DMS79 treated with DMSO at 0.1 percent for 48 hours (cell line): ENCODE data around the gene ROBO1.

Experiments
- DNase-seq: peaks from one replicate; lab custom pipeline; 2025; lab: John Stamatoyannopoulos, UW

Gene ROBO1

DNA sequence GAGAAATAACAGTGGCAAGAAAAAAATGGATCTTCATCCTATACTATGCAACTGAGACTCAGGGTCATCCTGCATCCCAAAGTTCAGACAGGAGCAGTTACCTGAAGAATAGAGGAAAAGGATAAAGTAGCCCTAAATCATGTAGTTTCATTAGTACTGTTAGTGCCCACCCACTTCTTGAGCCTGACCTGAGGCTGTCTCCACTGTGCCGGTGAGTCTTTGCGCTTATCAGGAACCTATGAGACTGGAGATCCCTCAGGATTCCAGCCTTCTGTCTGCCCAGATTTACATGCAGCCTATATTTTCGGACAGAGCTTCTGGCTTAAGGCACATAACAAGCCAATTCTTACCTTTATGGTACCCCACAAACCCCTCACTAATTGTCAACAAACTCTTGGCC is 791.6 kb downstream of the ROBO1 start:
- no peak for DNase-seq

DNA sequence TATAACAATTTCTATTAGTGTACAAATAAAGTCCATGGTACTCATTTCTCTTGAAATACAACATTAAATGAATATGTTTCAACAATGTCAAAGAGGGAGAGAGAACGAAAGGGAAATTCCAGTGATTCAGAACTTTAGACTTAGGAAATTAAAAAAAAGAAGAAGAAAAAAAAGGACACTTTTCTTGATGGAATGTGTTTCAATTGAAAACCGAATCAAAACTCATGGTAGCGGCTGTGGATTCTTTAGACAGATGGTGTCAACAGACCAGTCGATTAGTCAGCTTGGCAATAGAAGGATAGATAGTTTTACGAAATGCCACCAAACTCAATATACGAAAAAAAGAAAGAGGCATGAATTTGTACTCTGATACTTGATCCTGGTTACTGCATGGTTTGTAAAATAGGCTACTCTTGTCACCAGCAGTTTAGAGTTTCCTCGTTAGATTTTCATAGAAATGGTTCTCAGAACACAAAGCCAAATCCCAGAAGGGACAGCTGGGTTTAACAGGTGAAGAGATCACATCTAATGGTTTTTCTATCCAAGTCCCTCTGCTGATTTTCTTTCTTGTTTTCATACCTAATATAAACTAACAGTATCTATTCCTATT is 793.5 kb downstream of the ROBO1 start:
- no peak for DNase-seq

- DNase-seq = no peak
Measured at GRCh38 chr3:78972617-78973301, 795.0 kb downstream of the ROBO1 start.

GRCh38 chr3:78970656-78971055 is 797.1 kb downstream of the ROBO1 start:
- no peak for DNase-seq

DNA sequence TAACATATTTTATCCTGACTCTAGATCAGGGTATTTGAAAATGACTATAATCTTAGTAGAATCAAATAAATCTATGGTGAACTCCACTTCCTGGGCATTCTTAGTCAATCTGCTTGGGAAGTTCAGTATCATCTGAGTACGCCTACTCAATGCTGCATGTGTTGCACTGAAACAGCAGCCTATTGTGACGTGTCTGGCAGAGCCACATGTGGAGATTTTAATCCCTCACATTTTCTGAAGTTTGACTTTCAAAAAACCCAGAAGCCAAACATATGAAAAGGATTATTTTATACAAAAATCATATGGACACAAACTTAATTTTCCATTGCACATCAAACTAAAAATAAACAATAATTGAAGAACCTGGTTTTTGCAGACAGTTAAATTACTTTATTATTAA is 798.3 kb downstream of the ROBO1 start:
- no peak for DNase-seq

GRCh38 chr3:78967061-78967460 is 800.7 kb downstream of the ROBO1 start:
- no peak for DNase-seq

DNA sequence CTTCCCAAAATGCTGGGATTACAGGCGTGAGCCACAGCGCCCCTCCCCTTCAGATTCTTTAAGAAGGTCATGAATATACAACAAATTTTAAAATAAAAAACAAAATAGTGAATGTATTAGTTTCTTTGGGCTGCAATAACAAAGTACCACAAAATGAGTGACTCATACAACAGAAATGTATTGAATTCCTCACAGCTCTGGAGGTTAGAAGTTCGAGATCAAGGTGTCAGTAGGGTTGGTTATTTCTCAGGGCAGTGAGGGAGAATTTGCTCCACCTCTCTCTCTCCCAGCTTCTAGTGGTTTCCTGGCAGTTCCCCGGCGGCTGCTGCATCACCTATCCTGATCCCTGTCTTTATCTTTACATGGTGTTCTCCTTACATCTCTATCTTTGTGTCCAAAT is 804.0 kb downstream of the ROBO1 start:
- no peak for DNase-seq

DNA sequence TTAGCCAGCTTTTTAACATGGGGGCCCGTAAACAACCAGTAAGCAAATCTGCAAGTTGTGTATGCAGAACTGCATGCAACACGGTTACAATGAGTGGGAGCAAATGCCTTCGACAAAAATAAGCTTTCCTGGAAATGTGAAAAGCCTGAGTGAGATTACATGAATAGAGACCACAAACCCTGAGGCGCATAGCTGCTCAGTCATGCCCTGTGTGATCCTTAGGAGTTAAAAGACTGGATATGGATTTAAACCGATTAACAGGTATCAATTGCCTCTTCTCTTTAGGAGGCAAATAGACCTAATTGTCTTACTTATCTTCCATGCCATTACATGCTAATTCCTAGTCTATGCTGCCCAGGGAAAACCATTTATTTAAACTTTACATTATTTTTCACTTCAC is 810.3 kb downstream of the ROBO1 start:
- DNase-seq = no peak

GRCh38 chr3:78951342-78951945 is 816.4 kb downstream of the ROBO1 start:
- no peak for DNase-seq

GRCh38 chr3:78941587-78941986 is 826.2 kb downstream of the ROBO1 start:
- DNase-seq = no peak

DNA sequence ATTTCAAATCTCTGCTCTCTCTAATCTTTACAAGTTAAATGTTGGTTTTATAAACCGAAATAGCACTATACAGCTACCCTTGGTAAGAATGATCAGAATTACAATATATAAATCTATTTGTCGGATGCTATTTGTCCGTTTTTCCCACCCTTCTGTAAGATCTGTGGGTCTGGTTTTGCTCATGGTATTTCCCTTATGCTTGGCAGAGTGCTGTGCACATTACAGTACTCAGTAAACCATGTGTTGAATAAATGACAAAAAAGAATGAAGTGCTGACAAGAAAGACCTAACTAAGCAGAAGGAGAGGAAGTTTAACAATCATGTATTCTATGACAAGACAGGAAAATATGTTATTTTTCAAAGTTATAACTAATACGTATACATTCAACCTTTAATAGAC is 827.2 kb downstream of the ROBO1 start:
- no peak for DNase-seq

- no peak for DNase-seq
Measured at GRCh38 chr3:78940128-78940527, 827.7 kb downstream of the ROBO1 start.

GRCh38 chr3:78937475-78937874 is 830.3 kb downstream of the ROBO1 start:
- no peak for DNase-seq

GRCh38 chr3:78927759-78928158 is 840.0 kb downstream of the ROBO1 start:
- no peak for DNase-seq

DNA sequence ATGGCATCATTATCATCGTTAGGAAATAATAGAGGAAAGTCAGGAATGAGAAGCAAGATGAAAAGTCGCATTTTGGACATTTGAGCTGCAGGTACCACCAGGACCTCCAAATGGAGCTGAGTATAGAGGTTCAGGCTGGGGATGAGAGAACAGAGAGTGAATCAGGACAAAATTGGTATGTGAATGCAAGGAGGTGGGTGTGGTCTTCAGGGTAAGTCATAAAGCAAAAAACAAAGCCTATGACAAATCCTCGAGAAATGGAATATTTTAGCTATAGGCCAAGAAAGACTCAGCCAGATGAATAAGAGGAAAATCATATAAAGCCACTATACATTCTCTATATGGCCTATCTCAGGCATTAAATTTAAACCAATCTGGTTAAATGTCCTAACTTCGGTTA is 841.3 kb downstream of the ROBO1 start:
- no peak for DNase-seq

- DNase-seq = no peak
Measured at GRCh38 chr3:78924711-78925110, 843.1 kb downstream of the ROBO1 start.

DNA sequence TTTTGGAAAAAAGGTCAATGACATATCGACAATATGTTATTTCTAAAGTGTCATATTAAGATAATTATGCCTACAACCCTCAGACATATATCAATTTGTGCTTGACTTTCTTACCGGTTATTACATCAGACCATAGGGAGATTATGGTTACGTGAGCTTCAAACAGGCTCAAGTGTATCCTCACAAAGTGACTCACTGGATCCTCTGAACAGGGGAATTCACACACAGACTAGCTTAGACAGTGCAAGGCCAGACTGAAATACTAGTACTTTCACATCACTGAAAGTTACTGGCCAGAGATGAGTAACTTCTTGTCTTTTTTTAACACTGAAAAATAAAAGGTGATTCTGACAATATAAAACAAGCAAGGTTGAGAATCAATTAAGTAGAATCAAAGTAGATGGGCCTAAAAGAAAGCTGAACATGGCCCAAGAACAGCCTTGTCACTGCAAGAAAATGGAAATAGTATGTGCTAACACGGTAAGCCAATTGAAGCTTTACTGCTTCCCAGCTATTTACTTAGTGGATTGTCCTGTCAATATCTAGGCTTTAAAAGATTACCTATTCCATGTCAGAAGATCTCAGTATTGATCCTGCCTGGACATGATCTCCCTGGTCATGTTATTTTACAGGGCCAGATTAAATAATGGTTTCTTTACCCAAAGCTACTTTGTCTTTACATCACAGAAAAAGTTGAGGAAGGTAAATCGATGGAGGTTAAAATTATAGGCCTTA is 848.6 kb downstream of the ROBO1 start:
- DNase-seq = no peak

DNA sequence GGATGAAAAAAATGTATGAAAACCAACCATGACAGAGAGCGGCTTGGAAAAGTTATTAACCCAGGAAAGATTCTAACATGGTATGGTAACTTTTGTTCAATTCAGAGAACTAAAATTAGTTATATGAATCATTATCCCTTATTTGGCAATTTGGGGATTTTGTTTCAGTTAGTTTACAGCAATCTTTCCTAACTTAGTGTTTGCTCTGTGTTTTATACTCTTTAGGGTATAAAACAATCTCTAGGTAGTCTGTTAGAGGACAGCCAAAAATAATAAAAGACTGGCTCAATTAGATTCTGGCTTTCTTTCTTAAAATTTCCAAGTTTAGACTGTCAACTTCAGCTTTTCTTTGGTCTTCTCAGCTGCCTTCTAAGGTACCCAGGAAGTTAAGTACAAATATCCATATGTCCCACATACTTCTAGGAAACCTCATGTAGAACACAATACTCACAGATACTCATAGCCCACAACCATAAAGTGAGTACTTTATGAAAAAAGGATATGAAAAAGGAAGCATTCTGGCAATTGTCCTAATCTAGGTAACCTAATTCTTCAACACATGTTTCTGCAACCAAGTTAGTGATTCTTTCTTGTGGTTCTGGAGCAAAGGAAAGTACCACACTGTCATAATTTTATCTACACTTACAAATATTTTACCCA is 849.3 kb downstream of the ROBO1 start:
- DNase-seq = no peak

- no peak for DNase-seq
Measured at GRCh38 chr3:78917536-78917935, 850.3 kb downstream of the ROBO1 start.

DNA sequence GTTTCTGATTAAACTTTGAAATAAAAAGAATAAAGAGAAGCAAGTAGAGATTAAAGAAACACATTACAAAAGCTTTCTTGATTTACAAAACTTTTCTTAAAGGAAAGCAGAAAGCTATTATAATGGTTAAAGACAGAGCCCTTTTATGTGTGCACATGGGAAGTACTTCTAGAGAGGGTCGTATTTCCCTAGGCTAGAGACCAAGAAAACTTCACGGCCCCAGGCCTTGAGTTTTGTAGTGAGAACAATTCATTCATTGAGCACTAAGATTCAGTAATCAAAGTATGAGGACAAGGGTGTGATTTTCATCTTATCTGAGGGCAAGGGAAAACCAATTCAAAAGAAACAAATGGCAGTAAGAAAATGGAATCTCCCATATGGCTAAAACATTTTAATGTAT is 854.1 kb downstream of the ROBO1 start:
- DNase-seq = no peak

DNA sequence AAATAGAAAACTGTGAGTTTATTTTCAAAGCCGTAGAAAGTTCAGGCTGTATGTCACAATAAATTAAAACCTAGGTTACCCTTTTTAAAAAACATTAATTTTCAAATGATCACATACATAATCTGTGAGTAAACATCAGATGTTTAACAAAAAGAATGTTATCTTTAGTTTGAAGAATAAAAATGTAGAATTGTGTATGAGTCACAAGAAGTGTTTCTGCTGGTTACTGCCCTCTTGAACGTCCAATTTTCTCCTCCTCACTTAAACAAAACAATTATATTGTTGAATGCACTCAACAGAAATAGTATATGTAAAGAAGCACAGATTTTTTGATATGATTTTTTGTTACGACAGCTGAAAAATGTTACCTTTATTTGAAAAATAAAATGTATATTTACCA is 855.1 kb downstream of the ROBO1 start:
- no peak for DNase-seq

GRCh38 chr3:78912259-78912658 is 855.5 kb downstream of the ROBO1 start:
- no peak for DNase-seq

DNA sequence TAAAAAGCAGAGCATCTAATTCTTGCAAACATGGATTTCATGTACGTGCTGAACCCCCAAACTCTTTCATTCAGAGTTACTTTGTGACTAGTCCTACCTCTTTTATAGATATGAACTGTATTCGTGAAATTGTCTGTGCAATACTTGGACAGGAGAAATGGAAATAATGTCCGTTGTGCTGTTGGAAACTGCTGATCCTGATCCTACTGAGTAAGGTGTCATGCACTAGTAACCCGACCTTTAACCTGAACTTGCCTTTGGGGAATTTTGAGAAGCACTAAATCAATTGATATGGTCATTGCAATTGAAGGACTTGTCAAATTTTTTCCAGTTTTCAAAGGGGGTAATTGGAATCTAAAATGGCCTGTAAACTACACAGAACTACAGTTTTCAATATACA is 856.4 kb downstream of the ROBO1 start:
- no peak for DNase-seq
